GM19452 (cell line): ENCODE measurements around the gene TRAPPC6A.

Experiments used
- ATAC-seq: cut with Tn5 transposase; IDR thresholded peaks from one replicate; pipeline ENCODE4 v1.9.1; 2021; ENCODE audit not compliant: unreplicated experiment

The TRAPPC6A gene, protein sequence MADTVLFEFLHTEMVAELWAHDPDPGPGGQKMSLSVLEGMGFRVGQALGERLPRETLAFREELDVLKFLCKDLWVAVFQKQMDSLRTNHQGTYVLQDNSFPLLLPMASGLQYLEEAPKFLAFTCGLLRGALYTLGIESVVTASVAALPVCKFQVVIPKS

DNA sequence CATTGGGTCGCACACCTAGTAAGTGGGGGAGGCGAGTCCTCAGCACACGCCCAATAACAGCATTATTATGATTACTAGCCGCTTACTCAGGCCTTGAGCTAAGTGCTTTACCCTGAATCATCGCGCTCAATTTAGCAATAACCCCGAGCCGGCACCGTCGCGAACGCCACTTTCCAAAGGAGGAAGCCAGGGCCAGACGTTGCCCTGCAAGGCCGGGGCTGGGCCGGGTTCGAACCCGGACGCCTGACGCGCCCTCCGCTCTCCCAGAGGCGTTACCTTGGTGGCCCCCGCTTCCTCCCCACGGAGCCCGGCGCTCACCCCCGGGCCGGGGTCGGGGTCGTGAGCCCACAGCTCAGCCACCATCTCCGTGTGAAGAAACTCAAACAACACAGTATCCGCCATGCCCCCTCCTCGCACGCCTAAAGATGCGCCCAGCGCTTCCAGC lies at the start of gene TRAPPC6A:
TRAPPC6A (minus strand) TSS at position 421 of the 445 bp plus-strand sequence; CDS start at position 402, 19 bp downstream.
- ATAC-seq = no peak

DNA sequence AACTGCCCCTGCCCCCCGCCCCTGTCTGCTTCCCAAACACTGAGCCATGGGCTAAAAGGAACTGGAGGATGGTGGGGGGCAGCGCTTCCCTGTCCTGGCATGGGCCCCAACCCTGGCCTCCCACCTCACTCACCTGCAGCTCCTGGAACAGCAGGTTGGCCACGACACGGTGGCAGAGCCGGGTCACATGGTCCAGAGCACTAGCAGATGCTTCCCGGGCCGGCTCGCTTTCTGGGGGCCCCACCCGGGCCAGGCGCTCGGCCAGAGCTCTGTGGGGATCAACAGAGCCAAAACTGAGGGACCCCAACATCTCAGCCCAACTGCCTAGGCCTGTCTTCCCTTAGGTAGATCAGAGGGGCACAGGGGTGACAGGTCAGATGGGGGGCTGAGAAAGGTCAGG lies 46.6 kb upstream of the TRAPPC6A start:
- no peak for ATAC-seq

DNA sequence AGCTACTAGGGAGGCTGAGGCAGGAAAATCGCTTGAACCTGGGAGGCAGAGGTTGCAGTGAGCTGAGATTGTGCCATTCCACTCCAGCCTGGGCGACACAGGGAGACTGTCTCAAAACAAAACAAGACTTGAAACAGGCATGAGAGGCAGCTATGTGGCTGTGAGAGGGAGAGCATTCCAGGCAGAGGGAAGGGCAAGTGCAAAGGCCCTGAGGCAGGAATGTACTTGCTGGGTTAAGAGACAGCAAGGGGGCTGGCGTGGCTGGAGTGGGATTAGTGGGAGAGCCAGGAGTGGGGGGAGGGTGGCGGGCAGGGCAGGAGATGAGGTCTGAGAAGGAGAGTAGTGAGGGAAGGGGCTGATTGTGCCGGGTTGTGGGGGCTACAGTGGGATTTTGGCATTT lies 45.8 kb upstream of the TRAPPC6A start:
- ATAC-seq = no peak

DNA sequence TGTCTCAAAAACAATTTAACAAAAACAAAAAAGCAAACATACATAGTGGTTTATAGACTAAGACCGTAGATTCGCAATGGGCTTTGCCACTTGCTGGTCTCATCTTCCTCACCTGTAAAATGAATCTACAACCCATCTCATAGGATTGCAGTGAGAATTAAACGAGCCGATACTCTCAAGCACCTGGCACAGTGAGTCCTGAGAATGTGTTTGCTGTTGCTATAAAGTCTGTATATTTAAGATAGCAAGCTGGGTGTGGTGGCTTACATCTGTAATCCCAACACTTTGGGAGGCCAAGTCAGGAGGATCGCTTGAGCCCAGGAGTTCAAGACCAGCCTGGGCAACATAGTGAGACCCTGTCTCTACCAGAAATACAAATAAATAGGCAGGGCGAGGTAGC lies 44.7 kb upstream of the TRAPPC6A start:
- no peak for ATAC-seq

DNA sequence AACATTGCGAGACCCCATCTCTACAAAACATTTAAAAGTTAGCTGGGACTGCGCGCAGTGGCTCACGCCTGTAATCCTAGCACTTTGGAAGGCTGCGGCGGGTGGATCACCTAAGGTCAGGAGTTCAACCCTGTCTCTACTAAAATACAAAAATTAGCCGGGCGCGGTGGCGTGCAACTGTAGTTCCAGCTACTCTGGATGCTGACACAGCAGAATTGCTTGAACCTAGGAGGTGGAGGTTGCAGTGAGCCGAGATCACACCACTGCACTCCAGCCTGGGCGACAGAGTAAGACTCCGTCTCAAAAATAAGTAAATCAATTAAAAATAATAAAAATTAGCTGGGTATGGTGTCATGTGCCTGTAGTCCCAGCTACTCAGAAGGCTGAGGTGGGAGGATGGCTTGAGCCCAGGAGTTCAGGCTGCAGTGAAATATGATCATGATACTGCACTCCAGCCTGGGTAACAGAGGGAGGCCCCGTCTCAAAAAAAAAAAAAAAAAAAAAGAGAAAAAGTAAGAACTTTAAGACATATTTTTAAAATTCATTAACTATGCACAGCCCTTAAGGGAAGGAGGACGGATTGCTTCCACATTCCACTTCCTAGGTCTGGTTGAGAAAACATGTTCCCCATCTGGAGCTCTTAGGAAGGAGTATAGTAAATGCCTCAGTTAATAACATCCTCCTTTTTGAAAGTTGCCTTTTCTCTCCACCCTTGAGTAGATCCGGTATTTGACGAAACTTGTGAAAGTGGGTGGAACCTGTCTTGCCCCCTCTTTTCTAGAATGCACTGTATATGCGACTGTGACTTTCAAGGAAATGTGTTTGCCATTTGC lies 41.1 kb upstream of the TRAPPC6A start:
- no peak for ATAC-seq

DNA sequence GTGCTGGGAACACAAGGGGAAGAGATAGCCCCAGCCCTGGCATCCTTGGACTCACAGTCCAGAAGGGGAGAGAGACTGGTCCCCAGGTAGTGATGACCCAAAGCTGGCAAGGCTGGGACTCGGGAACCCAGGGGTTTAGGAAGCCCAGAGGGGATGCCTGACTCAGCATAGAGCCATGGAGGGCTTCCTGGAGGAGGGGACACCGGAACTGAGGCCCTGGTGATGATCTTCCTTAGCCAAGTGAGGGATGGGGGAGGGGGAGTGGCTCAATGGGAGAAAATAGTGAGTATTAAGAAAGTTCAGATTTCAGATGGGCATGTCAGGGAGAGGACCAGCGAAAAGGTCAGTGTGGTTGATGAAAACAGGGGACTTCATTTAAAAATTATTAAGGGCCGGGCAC lies 40.4 kb upstream of the TRAPPC6A start:
- ATAC-seq = no peak

DNA sequence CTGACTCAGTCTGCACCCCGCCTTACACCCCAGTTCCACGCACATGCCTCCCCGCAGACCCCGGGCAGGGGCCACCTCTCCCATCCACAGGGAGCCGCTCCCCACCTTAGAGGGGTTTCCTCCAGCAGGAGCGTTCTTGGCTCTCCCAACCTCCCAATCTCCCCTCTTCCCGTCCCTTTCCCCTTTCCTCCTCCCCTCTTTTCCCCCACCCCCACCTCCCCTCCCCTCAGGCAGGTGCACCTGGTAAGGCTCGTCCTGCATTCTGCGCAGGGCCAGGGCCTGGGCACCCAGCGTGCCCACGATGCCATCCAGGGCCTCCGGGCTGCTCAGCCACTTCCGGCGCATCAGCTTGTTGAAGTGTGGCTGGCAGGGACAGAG lies 39.9 kb upstream of the TRAPPC6A start:
- ATAC-seq = no peak

DNA sequence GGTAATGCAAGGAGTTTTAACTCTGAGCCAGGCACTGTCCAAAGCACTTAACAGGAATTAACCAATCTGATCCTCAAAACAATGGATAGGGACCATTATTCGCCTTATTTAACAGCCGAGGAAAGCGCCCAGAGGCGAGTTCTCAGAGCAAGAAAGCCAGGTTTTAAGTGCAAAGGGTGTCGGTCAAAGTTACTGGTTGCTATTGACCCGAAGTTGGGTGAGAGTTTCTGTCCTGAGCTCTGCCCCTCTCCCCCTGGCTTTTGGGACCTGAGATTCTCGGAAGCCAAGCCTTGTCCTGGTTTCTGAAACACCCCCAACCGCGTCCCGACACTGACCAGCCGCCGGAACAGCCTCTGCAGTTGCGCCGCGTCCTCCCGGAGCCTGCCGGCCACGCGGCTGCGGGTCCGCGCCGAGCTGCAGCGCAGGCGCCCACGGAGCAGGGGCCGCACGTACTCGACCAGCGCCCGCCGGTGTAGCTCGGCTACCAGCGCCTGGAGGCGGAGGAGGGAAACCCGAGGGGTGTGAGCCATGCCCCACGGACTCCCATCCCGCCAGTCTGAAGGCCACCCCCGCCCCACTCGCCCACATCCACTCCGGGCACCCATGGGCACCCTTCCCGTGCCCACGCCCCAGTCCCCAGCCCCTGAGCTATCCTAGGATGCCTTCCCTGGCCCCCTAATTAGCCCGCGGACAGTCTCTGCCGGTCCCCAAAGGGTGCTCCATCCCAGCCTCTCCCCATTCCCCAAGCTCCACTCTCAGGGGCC lies 39.3 kb upstream of the TRAPPC6A start:
- ATAC-seq = no peak

DNA sequence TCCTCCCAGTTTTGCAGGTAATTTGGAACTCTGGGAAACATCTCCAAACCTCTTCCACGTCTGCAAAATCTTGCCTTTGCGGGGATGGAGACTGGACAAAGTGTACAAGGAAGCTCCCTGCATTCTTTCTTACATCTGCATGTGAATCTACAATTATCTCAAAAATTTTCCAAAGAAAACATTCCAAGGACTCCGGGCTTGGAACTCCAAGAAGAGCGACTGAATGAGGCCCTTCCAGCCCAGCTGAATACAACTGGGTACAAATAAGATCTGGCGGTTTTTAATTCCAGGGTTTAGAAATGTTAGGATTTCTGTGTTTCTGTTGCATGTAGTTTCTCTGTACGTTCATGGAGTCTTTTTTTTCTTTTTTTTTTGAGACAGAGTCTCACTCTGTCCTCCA lies 38.6 kb upstream of the TRAPPC6A start:
- no peak for ATAC-seq

DNA sequence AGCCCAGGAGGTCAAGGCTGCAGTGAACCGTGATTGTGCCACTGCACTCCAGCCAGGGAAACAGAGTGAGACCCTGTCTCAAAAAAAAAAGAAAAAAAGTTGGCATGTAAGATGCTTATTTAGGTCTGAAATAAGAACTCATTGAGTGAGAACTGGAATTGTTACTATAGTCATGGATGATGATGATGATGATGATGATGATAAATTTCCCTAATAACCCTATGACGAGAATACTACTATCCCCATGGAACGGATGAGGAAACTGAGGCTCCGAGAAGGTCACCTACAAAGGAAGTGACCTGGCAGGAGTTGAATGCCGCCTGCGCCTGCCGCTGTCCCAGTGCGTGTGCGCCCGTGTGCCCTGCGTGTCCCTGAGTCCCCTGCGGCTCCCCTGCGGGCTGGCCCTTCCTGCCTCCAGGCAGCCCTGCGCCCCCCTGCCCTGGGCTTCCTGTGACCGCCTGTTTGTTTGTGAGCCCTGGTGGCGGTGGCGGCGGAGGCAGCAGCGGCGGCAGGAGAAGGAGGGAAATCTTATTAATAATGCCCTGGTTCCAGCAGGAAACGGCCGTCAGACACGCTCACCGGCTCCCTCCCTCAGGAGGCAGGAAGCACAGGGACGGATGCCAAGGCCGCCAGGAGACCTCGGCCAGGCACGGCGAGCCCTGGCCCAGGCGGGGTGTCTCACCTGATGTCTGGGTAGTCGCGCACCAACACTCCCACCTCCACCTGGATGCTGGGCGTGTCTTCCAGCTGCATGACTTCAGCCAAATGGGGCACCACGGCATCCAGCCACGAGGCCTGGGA lies 37.6 kb upstream of the TRAPPC6A start:
- ATAC-seq = no peak

DNA sequence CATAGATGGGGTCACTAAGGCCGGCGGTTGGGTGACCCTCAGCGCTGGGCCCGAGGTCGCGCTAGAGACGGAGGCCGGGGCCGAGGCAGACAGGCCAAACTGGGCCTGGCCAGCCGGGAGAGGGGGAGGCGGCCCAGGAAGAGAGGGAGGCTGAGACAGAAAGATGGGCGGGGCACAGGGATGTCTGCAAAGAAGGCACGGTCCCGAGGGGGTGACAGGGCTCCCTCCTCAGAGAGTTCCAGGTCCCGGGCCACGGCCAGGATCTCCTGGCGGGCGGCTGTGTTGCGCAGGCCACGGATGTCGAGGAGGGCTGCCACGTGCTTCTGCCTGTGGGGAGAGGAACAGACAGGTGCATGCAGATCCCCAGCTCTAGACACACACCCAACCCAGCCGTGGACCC lies 35.0 kb upstream of the TRAPPC6A start:
- ATAC-seq = no peak

DNA sequence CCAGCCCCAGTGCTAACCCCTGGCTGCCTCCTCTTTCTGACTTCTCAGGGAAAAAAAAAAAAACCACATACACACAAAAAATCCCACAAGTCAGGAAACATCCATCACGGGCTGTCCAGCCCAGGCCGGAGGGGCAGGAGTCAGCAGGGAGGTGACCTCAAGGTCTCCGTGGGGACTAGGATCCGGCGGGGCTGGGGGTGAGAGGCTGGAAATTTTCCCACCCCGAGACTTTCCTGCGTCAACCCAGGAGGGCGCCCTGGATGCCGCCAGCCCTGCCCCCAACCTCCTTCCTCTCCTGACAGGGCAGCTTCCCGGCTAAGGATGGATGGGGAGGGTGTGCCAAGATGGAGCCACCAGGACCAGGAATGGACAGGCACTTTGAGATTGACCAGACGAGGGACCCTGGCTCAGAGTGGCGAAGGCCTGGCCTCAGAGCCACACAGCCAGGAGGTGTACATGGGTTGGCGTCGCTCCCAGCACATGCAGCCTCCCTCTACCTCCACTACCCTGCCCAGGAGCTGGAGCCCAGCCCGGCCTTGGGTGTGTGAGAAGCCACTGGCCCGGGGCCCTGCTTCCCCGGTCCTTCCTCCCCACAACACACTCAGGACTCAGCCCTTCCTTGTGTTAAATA lies 33.8 kb upstream of the TRAPPC6A start:
- ATAC-seq = no peak

DNA sequence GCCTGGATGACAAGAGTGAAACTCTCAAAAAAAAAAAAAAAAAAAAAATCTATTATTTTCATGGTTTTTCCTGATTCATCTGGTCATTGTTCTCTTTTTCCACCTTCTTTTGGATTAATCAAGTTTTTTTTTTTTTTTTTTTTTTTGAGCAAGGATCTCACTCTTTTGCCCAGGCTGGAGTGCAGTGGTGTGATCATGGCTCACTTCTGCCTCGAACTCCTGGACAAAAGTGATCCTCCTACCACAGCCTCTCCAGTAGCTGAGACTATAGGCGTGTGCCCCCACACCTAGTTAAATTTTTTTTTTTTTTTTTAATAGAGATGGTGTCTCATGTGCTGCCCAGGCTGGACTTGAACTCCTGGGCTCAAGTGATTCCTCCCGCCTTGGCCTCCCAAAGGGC lies 28.3 kb upstream of the TRAPPC6A start:
- no peak for ATAC-seq

DNA sequence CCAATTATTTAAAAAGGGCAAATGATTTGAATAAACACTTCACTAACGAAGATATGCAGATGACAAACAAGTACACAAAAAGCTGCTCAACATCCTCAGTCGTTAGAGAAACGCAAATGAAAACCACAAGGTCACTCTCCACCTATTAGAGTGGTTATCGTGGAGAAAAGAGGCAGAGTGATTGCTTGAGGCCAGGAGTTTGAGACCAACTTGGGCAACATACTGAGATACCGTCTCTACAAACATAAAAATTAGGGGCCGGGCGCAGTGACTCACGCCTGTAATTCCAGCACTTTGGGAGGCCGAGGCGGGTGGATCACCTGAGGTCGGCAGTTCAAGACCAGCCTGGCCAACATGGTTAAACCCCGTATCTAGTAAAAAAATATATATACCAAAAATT lies 27.8 kb upstream of the TRAPPC6A start:
- no peak for ATAC-seq

DNA sequence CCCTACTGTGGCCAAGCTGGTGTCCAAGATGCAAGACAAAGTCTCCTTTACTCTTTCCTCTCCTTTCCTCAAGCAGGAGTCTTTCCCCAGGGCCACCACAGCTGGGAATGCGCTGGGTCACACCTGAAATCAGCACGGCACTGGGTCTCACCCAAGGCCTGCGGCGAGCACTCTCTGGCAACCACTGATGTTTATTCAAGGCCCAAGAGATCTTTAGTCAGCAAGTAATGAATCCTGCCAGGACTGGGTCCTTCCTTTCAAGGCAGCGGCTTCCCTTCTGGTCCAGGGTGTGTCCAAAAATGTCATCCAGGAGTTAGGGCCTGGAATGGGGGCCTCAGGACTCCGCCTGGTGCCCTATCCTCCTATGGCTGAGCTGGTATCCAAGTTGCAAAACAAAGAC lies 24.6 kb upstream of the TRAPPC6A start:
- no peak for ATAC-seq

DNA sequence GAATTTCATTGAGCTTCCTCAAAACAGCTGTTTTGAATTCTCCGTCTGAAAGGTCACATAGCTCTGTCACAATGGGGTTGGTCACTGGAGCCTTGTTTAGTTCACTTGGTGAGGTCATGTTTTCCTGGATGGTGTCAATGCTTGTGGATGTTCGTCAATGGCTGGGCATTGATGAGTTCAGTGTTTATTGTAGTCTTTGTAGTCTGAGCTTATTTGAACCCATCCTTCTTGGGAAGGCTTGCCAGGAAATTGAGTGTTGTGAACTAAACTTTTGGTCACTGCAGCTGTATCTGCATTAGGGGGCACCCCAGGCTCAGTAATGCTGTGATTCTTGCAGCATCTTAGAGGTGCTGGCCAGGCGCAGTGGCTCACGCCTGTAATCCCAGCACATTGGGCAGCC lies 22.5 kb upstream of the TRAPPC6A start:
- ATAC-seq = no peak

DNA sequence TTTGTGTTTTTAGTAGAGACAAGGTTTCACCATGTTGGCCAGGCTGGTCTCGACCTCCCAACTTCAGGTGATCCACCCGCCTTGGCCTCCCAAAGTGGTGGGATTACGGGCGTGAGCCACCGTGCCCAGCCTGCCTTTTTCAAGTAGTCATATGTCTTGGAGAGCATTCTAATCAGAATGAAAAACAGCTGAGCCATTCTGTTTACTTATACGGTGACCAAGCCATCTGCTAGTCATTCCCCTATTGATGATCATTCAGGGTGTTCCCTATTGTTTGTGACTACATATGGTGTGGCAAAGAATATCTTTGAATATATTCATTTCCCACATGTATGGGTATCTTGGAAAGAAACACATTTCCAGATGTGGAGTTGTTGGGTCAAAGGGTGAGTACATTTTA lies 17.7 kb upstream of the TRAPPC6A start:
- no peak for ATAC-seq

DNA sequence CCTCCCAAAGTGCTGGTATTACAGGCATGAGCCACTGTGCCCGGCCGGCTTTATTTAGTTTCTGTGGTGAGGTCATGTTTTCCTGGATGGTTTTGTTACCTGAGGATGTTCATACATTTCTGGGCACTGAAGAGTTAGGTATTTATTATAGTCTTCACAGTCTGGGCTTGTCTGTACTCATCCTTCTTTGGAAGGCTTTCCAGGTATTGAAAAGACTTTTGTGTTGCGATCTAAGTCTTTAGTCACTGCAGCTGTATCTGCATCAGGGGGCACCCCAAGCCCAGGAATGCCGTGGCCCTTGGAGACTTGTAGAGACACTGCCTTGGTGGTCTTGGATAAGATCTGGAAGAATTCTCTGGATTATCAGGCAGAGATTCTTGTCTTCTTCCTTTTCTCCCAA lies 13.3 kb upstream of the TRAPPC6A start:
- ATAC-seq = no peak

DNA sequence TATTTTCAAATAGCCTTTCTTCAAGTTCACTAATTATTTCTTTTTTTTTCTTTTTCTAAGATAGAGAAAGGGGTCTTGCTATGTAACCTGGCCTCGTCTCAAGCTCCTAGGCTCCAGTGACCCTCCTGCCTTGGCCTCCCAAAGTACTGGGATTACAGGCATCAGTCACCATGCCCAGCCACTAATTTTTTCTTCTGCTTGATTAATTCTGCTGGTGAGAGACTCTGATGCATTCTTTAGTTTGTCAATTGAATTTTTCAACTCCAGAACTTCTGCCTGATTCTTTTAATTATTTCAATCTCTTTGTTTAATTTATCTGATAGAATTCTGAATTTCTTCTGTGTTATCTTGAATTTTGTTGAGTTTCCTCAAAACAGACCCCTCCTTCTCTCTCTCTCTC lies 11.9 kb upstream of the TRAPPC6A start:
- no peak for ATAC-seq

DNA sequence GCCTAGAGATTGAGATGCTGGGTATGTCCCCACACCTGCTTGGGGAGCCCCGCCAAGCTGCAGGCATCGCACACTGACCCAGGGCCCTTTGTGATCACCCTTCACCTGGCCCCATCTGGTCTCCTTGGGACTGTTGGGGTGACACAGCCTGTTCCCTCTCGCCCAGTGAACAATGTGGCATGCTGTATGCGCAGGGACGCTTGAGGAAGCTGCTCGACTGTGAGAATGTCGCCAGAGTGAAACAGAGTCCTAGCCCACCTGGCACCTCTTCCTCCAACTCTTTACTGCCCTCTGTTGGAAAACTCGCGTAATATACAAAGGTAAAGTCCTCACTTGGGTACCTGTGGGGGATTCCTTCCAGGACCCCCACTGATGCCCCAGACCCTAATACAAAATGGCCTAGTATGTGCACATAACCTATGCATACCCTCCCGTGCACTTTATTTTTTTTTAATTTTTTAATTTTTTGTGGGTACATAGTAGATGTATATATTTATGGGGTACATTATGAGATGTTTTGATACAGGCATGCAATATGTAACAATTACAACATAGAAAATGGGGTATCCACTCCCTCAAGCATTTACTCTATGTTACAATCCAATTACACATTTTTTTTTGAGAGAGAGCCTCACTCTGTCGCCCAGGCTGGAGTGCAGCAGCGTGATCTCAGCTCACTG lies 9.5 kb upstream of the TRAPPC6A start:
- no peak for ATAC-seq
